ENCODE results near the gene LTA4H. TPM values are rescaled to one million over a fixed set of nuclear protein-coding genes. Genes with fewer than 3 reads are reported as not detected.
"Not testable (repeated sequence)": the region's sequence is repeated elsewhere in the genome, so short reads cannot be mapped to it uniquely, and the experiment has no call there.

Gene LTA4H
- total RNA-seq, 2 experiments from 2014 or later, result 112 TPM

GRCh38 chr12:96070670-96071279, 35.4 kb upstream of the LTA4H start:
- Mint-ChIP-seq H3K36me3 (ENCODE audit: low read depth) (no peaks in the 10 kb centered on the region), H3K9me3 (no peaks in the 10 kb centered on the region), H3K4me1 (ENCODE audit: low read depth) (peaks cover 11% of the 10 kb centered on the region), H3K4me3 (no peak overlapping the region), H3K27ac (no peak overlapping the region), H3K27me3 (peaks cover 2% of the 10 kb centered on the region)
- ChIA-PET CTCF (interaction anchor here (1.4 kb wide), 1 partner anchor 145 kb away, joined by 8 read pairs; no protein-coding TSS in a partner anchor), POLR2A (no interaction called here)
- TF ChIP-seq, protein P1, sequence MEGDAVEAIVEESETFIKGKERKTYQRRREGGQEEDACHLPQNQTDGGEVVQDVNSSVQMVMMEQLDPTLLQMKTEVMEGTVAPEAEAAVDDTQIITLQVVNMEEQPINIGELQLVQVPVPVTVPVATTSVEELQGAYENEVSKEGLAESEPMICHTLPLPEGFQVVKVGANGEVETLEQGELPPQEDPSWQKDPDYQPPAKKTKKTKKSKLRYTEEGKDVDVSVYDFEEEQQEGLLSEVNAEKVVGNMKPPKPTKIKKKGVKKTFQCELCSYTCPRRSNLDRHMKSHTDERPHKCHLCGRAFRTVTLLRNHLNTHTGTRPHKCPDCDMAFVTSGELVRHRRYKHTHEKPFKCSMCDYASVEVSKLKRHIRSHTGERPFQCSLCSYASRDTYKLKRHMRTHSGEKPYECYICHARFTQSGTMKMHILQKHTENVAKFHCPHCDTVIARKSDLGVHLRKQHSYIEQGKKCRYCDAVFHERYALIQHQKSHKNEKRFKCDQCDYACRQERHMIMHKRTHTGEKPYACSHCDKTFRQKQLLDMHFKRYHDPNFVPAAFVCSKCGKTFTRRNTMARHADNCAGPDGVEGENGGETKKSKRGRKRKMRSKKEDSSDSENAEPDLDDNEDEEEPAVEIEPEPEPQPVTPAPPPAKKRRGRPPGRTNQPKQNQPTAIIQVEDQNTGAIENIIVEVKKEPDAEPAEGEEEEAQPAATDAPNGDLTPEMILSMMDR (IDR thresholded peaks at IDR 0.05), result no peak
- no peak for DNase-seq
- ATAC-seq, result peak; percentile 58
- intact Hi-C loops (cut with micrococcal nuclease), result no loop called here

GRCh38 chr12:96069511-96070231, 34.3 kb upstream of the LTA4H start:
- intact Hi-C loops (cut with micrococcal nuclease), result no loop called here
- H3K27ac Mint-ChIP-seq, result no peak overlapping the region
- CTCF ChIA-PET, result interaction anchor here (0.8 kb wide), 1 partner anchor 142 kb away, joined by 3 read pairs; no protein-coding TSS in a partner anchor
- H3K4me1 Mint-ChIP-seq (ENCODE audit: low read depth), result peaks cover 13% of the 10 kb centered on the region
- H3K27me3 Mint-ChIP-seq, result peaks cover 2% of the 10 kb centered on the region
- ATAC-seq, result no peak
- no peaks in the 10 kb centered on the region for H3K9me3 Mint-ChIP-seq
- no peak for DNase-seq
- TF ChIP-seq, protein P1 (IDR thresholded peaks at IDR 0.05), result no peak
- no peak overlapping the region for H3K4me3 Mint-ChIP-seq
- POLR2A ChIA-PET, result interaction anchor here (0.6 kb wide), 1 partner anchor 171 kb away, joined by 3 read pairs; no protein-coding TSS in a partner anchor
- no peaks in the 10 kb centered on the region for H3K36me3 Mint-ChIP-seq (ENCODE audit: low read depth)

DNA sequence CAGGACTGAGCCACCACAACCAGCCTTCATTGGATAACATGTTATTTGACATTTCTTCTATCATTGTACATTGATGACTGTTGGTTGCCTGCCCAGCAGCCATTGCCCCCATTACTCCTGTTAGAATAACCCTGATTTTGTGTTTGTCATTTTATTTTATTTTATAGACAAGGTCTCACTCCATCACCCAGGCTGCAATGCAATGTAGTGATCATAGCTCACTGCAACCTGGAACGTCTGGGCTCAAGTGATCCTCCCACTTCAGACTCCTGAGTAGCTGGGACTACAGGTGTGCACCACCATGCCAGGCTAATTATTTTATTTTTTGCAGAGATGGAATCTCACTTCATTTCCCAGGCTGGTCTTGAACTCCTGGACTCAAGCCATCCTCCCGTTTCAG, 33.2 kb upstream of the LTA4H start:
- CTCF ChIA-PET, result no interaction called here
- intact Hi-C loops (cut with micrococcal nuclease), result no loop called here
- Mint-ChIP-seq H3K9me3 (no peaks in the 10 kb centered on the region), H3K27me3 (peaks cover 2% of the 10 kb centered on the region), H3K4me3 (no peak overlapping the region), H3K27ac (no peak overlapping the region), H3K36me3 (ENCODE audit: low read depth) (no peaks in the 10 kb centered on the region), H3K4me1 (ENCODE audit: low read depth) (peaks cover 21% of the 10 kb centered on the region)
- no peak for DNase-seq
- no peak for ATAC-seq
- TF ChIP-seq, protein P1 (IDR thresholded peaks at IDR 0.05), result no peak
- POLR2A ChIA-PET, result interaction anchor here (1.1 kb wide), 1 partner anchor 142 kb away, joined by 3 read pairs; no protein-coding TSS in a partner anchor

DNA sequence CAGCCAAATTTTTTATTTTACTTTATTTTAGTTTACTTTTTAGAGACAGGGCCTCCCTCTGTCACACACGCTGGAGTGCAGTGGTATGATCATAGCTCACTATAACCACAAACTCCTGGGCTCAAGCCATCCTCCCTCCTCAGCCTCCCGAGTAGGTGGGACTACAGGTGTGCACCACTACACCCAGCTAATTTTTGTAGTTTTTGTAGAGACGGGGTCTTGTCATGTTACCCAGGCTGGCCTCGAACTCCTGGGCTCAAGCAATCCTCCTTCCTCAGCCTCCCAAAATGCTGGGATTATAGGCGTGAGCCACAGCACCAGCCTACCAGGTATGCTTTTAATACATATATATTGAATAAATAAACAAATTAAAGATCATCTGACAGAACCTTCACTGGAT, 32.7 kb upstream of the LTA4H start:
- no peaks in the 10 kb centered on the region for H3K36me3 Mint-ChIP-seq (ENCODE audit: low read depth)

DNA sequence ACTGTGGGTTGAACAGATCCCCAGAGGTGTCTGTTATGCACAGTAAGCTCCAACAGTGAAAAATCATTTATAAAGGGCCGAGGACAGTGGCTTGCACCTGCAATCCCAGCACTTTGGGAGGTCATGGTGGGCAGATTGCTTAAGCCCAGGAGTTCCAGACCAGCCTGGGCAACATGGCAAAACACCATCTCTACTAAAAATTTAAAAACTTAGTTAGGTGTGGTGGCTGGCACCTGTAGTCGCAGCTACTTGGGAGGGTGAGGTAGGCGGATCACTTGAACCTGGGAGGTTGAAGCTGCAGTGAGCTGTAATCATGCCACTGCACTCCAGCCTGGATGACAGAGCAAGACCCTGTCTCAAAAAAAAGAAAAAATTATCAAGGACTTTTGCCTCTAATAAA, 30.4 kb upstream of the LTA4H start:
- ChIA-PET CTCF (interaction anchor here (1.4 to 3.0 kb wide), 4 partner anchors 8 to 451 kb away, joined by 4 to 33 read pairs (median 6); no protein-coding TSS in a partner anchor), POLR2A (interaction anchor here (0.5 kb wide), 1 partner anchor 471 kb away, joined by 3 read pairs; no protein-coding TSS in a partner anchor)
- H3K9me3 Mint-ChIP-seq; H3K27ac Mint-ChIP-seq; H3K36me3 Mint-ChIP-seq (ENCODE audit: low read depth); H3K4me3 Mint-ChIP-seq; H3K27me3 Mint-ChIP-seq; intact Hi-C loops (cut with micrococcal nuclease); ATAC-seq; DNase-seq: not testable (repeated sequence)
- peaks cover 26% of the 10 kb centered on the region for H3K4me1 Mint-ChIP-seq (ENCODE audit: low read depth)

More for the DNA sequence above, 32.7 kb upstream of the LTA4H start:
- H3K27me3 Mint-ChIP-seq, result no peaks in the 10 kb centered on the region
- intact Hi-C loops (cut with micrococcal nuclease), result no loop called here
- ATAC-seq (no peak), DNase-seq (no peak)
- no peak overlapping the region for H3K27ac Mint-ChIP-seq
- H3K4me1 Mint-ChIP-seq (ENCODE audit: low read depth), result peaks cover 22% of the 10 kb centered on the region
- ChIA-PET CTCF (interaction anchor here (3.0 kb wide), 1 partner anchor 147 kb away, joined by 33 read pairs; no protein-coding TSS in a partner anchor), POLR2A (interaction anchor here (1.1 kb wide), 1 partner anchor 143 kb away, joined by 3 read pairs; no protein-coding TSS in a partner anchor)
- TF ChIP-seq, protein P1 (IDR thresholded peaks at IDR 0.05), result no peak
- no peaks in the 10 kb centered on the region for H3K9me3 Mint-ChIP-seq
- no peak overlapping the region for H3K4me3 Mint-ChIP-seq

All from activated CD8-positive, alpha-beta T cell treated with anti-CD3 and anti-CD28 coated beads for 36 hours (primary cell).